Lower lobe of right lung (tissue), 2 donors: Measurements from ENCODE around the gene FAM151B. TPM values are rescaled to one million over a fixed set of nuclear protein-coding genes. Genes with fewer than 3 reads are reported as not detected.
"Not testable (repeated sequence)": the region's sequence is repeated elsewhere in the genome, so short reads cannot be mapped to it uniquely, and the experiment has no call there.

ENCODE experiments used
- ATAC-seq, 2 donors: fragments of 200-7000 bp; cut with Tn5 transposase; one replicate each; pipeline ENCODE4 v1.9.1; 2020 to 2022; ENCODE audit warnings: mild to moderate bottlenecking in 2 of 2, moderate library complexity in 2 of 2
- DNase-seq: peaks from one replicate; pipeline ENCODE4 v3.0.0-alpha.2; 2020
- H3K27ac ChIP-seq: fragments of 200-600 bp; one replicate; pipeline ENCODE4 v1.8.0; 2022
- H3K27me3 ChIP-seq: fragments of 200-600 bp; one replicate; pipeline ENCODE4 v1.8.0; 2022; ENCODE audit warnings: low read depth
- H3K36me3 ChIP-seq: fragments of 200-600 bp; one replicate; pipeline ENCODE4 v1.8.0; 2022; ENCODE audit warnings: mild to moderate bottlenecking
- H3K4me1 ChIP-seq: fragments of 200-600 bp; one replicate; pipeline ENCODE4 v1.8.0; 2022
- H3K4me3 ChIP-seq: fragments of 200-600 bp; one replicate; pipeline ENCODE4 v1.8.0; 2022; ENCODE audit warnings: mild to moderate bottlenecking
- H3K9me3 ChIP-seq: fragments of 200-600 bp; one replicate; pipeline ENCODE4 v1.8.0; 2022
- intact Hi-C: fragments of 100-400 bp; cut with DNase I; formaldehyde crosslinking; loops from one replicate; pipeline ENCODE4 v1.11.0; 2022
- total RNA-seq: library from RNA; stranded (reverse); fragmentation: NEBNext Ultra II Directional; extraction: Animal tissue kit (Norgen Biotek cat#: 25700); gene quantifications from one replicate; pipeline ENCODE4 v1.2.1, GENCODE V29; 2021
- TF ChIP-seq, protein P1 (sequence below): fragments of 200-600 bp; IDR thresholded peaks from one replicate; pipeline ENCODE4 v1.8.0; 2022; ENCODE audit warnings: antibody characterized with exemption, mild to moderate bottlenecking
- donor health status: DM: no; HTN: yes; CAD: no; lungs with severe emphysema.

FAM151B gene
- total RNA-seq, 1 donor from 2014 or later, result 4.1 TPM

DNA sequence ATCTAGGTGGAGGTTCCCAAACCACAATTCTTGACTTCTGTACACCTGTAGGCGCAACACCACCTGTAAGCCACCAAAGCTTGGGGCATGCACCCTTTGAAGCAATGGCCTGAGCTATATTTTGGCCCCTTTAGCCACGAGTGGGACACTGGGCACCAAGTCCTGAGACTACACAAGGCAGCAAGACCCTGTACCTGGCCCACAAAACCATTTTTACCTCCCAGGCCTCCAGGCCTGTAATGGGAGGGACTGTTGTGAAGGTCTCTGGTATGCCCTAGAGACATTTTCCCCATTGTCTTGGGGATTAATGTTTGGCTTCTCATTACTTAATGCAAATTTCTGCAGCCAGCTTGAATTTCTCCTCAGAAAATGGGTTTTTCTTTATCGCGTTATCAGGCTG, 24.6 kb upstream of the FAM151B start:
- peaks cover 44% of the 10 kb centered on the region for H3K36me3 ChIP-seq
- peaks cover 12% of the 10 kb centered on the region for H3K9me3 ChIP-seq
- TF ChIP-seq, protein P1, sequence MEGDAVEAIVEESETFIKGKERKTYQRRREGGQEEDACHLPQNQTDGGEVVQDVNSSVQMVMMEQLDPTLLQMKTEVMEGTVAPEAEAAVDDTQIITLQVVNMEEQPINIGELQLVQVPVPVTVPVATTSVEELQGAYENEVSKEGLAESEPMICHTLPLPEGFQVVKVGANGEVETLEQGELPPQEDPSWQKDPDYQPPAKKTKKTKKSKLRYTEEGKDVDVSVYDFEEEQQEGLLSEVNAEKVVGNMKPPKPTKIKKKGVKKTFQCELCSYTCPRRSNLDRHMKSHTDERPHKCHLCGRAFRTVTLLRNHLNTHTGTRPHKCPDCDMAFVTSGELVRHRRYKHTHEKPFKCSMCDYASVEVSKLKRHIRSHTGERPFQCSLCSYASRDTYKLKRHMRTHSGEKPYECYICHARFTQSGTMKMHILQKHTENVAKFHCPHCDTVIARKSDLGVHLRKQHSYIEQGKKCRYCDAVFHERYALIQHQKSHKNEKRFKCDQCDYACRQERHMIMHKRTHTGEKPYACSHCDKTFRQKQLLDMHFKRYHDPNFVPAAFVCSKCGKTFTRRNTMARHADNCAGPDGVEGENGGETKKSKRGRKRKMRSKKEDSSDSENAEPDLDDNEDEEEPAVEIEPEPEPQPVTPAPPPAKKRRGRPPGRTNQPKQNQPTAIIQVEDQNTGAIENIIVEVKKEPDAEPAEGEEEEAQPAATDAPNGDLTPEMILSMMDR, result no peak
- ATAC-seq, result no peak
- no peak for DNase-seq
- no peaks in the 10 kb centered on the region for H3K27me3 ChIP-seq
- H3K4me3 ChIP-seq, result no peak overlapping the region
- peaks cover 4% of the 10 kb centered on the region for H3K4me1 ChIP-seq
- intact Hi-C loops, result no loop called here
- no peak overlapping the region for H3K27ac ChIP-seq

DNA sequence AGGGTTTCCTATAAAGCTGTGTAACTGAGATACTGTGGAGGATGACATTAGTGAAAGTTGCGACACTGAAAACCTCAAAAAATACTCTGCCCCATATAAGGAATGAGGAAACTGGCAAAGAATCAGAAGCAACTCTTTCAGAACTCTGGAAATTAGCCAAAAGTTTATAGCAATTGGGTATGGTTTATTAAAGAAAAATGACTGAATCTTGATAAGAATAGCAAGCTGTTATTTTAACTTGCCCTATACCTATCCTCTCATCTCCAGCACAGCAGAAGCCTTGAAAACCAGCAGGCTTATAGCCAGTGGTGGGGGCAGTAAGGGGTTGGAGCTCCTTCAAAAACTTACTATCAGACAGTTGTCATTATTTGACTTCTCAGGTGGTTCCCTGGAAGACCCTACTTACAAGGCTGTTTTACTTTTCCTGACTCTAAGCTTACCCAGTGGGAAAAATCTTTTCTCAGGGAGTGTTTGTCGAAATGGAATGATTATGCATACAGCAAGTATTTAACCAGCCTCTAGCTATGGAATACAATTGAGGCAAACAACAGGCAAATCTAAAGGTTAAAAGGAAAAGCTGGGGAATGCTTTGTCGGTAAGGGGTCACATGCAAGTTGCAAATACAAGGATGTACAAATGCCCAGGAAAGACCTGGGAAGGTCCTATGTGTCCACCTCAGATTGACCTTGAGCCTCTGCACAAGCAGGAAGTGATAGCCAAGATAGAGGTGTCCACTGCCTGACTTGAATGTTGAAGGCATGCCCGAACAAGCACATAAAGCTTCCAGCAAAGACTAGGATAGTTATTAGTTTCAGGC, 21.0 kb upstream of the FAM151B start:
- H3K9me3 ChIP-seq, result peaks cover 16% of the 10 kb centered on the region
- peaks cover 4% of the 10 kb centered on the region for H3K4me1 ChIP-seq
- ATAC-seq (peak; percentile 78 to 85), DNase-seq (no peak)
- peaks cover 14% of the 10 kb centered on the region for H3K36me3 ChIP-seq
- intact Hi-C loops, result no loop called here
- no peak overlapping the region for H3K4me3 ChIP-seq
- no peaks in the 10 kb centered on the region for H3K27me3 ChIP-seq
- no peak overlapping the region for H3K27ac ChIP-seq
- TF ChIP-seq, protein P1, result no peak

DNA sequence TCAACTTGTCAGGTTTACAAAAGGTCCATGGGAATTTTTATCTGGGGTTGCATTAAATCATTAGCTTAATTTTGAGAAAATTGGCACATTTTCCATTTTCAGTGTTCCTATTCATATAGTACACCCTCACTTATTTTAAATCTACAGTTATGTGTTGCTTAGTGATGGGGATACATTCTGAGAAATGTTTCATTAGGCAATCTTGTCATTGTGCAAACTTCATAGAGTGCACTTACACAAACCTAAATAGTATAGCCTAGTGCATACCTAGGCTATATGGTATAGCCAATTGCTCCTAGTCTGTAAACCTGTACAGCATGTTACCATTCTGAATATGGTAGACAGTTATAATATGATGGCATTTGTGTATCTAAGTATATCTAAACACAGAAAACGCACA, 19.8 kb upstream of the FAM151B start:
- Histone ChIP-seq H3K4me1 (peaks cover 4% of the 10 kb centered on the region), H3K4me3 (no peak overlapping the region), H3K36me3 (peaks cover 14% of the 10 kb centered on the region), H3K27ac (no peak overlapping the region), H3K27me3 (no peaks in the 10 kb centered on the region), H3K9me3 (peaks cover 13% of the 10 kb centered on the region)
- DNase-seq (no peak), ATAC-seq (peak; percentile 24 to 37)
- intact Hi-C loops, result no loop called here
- TF ChIP-seq, protein P1, result no peak

DNA sequence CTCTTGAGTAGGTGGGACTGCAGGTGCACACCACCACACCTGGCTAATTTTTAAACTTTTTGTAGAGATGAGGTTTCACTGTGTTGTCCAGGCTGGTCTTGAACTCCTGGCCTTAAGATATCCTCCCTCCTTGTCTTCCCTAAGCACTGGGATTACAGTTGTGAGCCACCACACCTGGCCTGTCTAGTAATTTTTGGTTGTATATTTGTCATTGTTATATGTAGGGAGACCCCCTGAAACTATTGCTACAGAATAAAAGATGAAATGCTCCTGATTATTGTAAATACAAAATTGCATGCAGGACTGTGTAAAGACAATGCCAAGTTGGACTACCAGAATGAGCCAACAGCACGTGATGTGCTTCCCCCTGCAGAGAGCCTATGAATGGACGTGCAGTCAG, 17.3 kb upstream of the FAM151B start:
- H3K36me3 ChIP-seq, result peaks cover 33% of the 10 kb centered on the region

DNA sequence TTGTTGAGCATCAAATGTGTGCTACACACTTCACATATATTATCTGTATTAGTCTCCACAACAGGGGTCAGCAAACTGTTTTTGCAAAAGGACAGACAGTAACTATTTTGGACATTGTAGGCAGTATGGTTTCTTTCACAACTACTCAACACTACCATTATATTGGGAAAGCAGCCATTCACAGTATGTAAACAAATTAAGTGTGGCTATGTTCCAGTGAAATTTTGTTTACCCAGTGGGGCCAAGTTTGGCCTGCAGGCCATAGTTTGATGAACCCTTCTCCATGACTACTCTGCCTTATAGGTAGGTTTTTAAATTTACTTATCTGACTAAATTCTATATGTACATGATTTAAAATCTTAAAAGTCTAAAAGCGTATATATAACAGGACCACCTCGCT, 13.0 kb upstream of the FAM151B start:
- TF ChIP-seq, protein P1, result no peak
- Histone ChIP-seq H3K27me3 (no peaks in the 10 kb centered on the region), H3K9me3 (peaks cover 4% of the 10 kb centered on the region), H3K4me1 (no peaks in the 10 kb centered on the region), H3K27ac (no peak overlapping the region), H3K36me3 (peaks cover 40% of the 10 kb centered on the region), H3K4me3 (no peak overlapping the region)
- DNase-seq (no peak), ATAC-seq (no peak)
- intact Hi-C loops, result no loop called here

More for the DNA sequence above, 17.3 kb upstream of the FAM151B start:
- H3K4me3 ChIP-seq, DNase-seq, H3K9me3 ChIP-seq, intact Hi-C loops, ATAC-seq, H3K27ac ChIP-seq, H3K4me1 ChIP-seq, H3K27me3 ChIP-seq: not testable (repeated sequence)

DNA sequence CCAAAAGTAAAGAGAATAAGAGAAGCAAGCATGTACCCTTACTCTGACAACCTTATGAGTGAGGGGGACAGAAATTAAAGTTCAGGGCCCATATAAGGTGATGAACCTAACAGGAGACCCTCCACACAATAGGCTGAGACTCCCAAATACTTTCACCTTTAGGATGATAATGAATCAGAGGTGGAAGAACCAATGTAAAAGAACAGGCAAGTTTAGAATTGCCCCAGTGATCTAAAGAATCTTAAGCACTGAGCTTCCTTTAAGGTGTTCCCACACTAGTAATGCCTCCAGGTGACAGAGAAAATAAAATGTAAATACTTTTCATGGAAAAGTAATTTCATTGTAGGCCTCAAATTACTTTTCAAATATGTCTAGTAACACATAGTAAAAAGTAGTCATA, 8.2 kb upstream of the FAM151B start:
- Histone ChIP-seq H3K4me3 (no peak overlapping the region), H3K4me1 (no peaks in the 10 kb centered on the region), H3K27me3 (no peaks in the 10 kb centered on the region), H3K27ac (no peak overlapping the region), H3K9me3 (peaks cover 17% of the 10 kb centered on the region), H3K36me3 (peaks cover 35% of the 10 kb centered on the region)
- intact Hi-C loops, result loop anchor here (10.0 kb wide), 1 partner anchor 195 kb away; no protein-coding TSS in a partner anchor
- ATAC-seq (no peak), DNase-seq (no peak)
- TF ChIP-seq, protein P1, result no peak
